Body of pancreas (tissue), 4 donors: Measurements from ENCODE around the gene HDHD5.

ENCODE experiments used
- POLR2A ChIP-seq, 3 donors: fragments of 450-650 bp; IDR thresholded peaks; one replicate each; pipeline ENCODE4 v1.6.1; 2016; ENCODE audit warnings: antibody characterized with exemption in 3 of 3, mild to moderate bottlenecking in 2 of 3
- TF ChIP-seq, protein P1 (sequence below), 7 experiments: fragments of 450-650 bp in 4 of 7; fragments of 200-600 bp in 3 of 7; sonication (generic) in 3 of 7; IDR thresholded peaks; one replicate each; pipeline ENCODE4 v1.5.1; 2016 to 2019; ENCODE audit warnings: antibody characterized with exemption in 7 of 7

DNA sequence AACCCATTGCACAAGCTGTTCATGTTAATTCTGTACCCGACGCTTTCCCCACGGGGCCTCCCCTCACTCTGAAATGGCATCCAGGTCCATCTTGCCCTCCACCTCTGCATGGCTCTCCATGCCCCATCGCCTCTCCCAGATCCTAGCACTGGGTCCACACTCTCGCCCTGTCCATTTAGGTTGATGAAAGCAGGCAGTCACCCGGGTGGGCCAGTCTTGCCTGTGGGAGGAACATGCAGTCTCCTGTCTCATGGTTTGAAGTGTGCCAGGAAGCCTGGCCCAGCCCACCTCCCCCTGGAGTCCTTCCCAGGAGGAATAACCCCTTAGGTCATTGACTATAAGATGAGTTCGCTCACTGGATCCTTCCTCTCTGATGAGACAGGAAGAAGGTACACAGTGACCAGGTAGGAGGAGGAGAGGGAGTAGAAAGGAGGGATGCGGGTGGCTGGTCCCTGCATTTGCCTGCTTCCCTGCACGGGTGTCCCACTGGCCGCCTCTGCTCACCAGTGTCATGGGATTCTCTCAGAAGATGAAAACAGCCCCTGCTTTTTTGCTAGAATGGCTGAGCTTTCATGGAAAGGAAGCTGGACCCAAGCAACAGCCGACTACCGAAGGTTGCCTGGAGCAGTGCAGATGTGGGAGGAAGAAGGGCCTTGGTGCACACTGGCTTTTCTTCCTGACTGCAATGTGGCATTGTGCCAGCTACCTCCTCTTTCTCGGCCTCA is 44.7 kb downstream of the HDHD5 start:
- TF ChIP-seq, protein P1, sequence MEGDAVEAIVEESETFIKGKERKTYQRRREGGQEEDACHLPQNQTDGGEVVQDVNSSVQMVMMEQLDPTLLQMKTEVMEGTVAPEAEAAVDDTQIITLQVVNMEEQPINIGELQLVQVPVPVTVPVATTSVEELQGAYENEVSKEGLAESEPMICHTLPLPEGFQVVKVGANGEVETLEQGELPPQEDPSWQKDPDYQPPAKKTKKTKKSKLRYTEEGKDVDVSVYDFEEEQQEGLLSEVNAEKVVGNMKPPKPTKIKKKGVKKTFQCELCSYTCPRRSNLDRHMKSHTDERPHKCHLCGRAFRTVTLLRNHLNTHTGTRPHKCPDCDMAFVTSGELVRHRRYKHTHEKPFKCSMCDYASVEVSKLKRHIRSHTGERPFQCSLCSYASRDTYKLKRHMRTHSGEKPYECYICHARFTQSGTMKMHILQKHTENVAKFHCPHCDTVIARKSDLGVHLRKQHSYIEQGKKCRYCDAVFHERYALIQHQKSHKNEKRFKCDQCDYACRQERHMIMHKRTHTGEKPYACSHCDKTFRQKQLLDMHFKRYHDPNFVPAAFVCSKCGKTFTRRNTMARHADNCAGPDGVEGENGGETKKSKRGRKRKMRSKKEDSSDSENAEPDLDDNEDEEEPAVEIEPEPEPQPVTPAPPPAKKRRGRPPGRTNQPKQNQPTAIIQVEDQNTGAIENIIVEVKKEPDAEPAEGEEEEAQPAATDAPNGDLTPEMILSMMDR (IDR thresholded peaks at IDR 0.05): no peak
- no peak for TF ChIP-seq POLR2A (IDR thresholded peaks at IDR 0.05)
